Suprapubic skin (tissue), 4 donors: Measurements from ENCODE around the gene COL5A3. TPM values are rescaled to one million over a fixed set of nuclear protein-coding genes. Genes with fewer than 3 reads are reported as not detected.
"Not testable (repeated sequence)": the region's sequence is repeated elsewhere in the genome, so short reads cannot be mapped to it uniquely, and the experiment has no call there.

Experiments
- DNase-seq, 2 donors: peaks; one replicate each; pipeline ENCODE4 v3.0.0-alpha.2; 2019; ENCODE audit warnings: low spot score in 2 of 2
- H3K27ac ChIP-seq: fragments of 200-600 bp; sonication (generic); one replicate; pipeline ENCODE4 v1.5.1; 2019
- H3K27me3 ChIP-seq: fragments of 200-600 bp; sonication (generic); one replicate; pipeline ENCODE4 v1.5.1; 2019
- H3K36me3 ChIP-seq: fragments of 200-600 bp; sonication (generic); one replicate; pipeline ENCODE4 v1.5.1; 2019
- H3K4me1 ChIP-seq: fragments of 200-600 bp; sonication (generic); one replicate; pipeline ENCODE4 v1.5.1; 2019
- H3K4me3 ChIP-seq: fragments of 200-600 bp; sonication (generic); one replicate; pipeline ENCODE4 v1.5.1; 2019; ENCODE audit warnings: mild to moderate bottlenecking
- H3K9me3 ChIP-seq: fragments of 200-600 bp; sonication (generic); one replicate; pipeline ENCODE4 v1.5.1; 2019
- CTCF ChIP-seq, 2 donors: fragments of 200-600 bp in 1 of 2; fragments of 450-650 bp in 1 of 2; sonication (generic) in 1 of 2; IDR thresholded peaks; one replicate each; pipeline ENCODE4 v1.5.1; 2016 to 2019; ENCODE audit warnings: antibody characterized with exemption in 2 of 2, mild to moderate bottlenecking in 1 of 2, moderate library complexity in 1 of 2
- EP300 ChIP-seq: sonication (generic); formaldehyde crosslinking; IDR thresholded peaks from one replicate; pipeline ENCODE4 v1.6.1; 2017; ENCODE audit warnings: antibody characterized with exemption
- POLR2A ChIP-seq, 2 donors: fragments of 450-650 bp; IDR thresholded peaks; one replicate each; pipeline ENCODE4 v1.6.1; 2017; ENCODE audit warnings: antibody characterized with exemption in 2 of 2, mild to moderate bottlenecking in 2 of 2, moderate library complexity in 2 of 2
- POLR2AphosphoS5 ChIP-seq, 3 donors: sonication (generic); formaldehyde crosslinking; IDR thresholded peaks; one replicate each; pipeline ENCODE4 v1.6.1; 2017; ENCODE audit warnings: antibody characterized with exemption in 3 of 3
- WGBS: methylation state at CpG from one replicate; pipeline ENCODE4 v1.1.5; 2018; 5-methylcytosine and 5-hydroxymethylcytosine counted together
- total RNA-seq, 4 donors: library from RNA; depleted of rRNA; stranded (reverse); fragments of >200 nt; gene quantifications; one replicate each; pipeline ENCODE4 v1.1.0, GENCODE V29; 2016

COL5A3 gene
- total RNA-seq, 4 donors from 2014 or later: 13.4 to 30.6 (median 18.8) TPM

DNA sequence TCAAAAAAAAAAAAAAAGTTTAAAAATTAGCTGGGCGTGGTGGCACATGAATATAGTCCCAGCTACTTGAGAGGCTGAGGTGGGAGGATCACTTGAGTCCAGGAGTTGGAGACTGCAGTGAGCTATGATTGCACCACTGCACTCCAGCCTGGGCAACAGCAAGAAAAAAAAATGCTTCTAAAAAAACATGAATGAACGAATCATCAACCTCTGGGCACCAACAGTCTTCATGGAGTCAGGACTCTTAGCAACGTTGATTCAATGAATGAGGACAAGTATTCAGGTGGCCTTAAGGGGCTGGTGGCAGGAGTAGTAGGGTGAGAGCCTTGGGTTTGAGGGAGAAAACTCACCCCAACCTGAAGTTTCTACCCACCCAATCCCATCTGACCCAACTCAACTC lies 53.3 kb downstream of the COL5A3 start:
- TF ChIP-seq EP300 (no peak), POLR2A (IDR thresholded peaks at IDR 0.05) (no peak), POLR2AphosphoS5 (IDR thresholded peaks at IDR 0.05) (no peak), CTCF (IDR thresholded peaks at IDR 0.05) (no peak)
- Histone ChIP-seq H3K36me3 (peaks cover 5% of the 10 kb centered on the region), H3K4me1 (peaks cover 6% of the 10 kb centered on the region), H3K27me3 (no peaks in the 10 kb centered on the region), H3K27ac (no peak overlapping the region), H3K9me3 (no peaks in the 10 kb centered on the region), H3K4me3 (no peak overlapping the region)
- DNase-seq: no peak
- 52% methylated on average over 3 of the region's 3 CpGs for WGBS

GRCh38 chr19:9953802-9954542 lies 56.3 kb downstream of the COL5A3 start:
- H3K4me1 ChIP-seq: peaks cover 6% of the 10 kb centered on the region
- H3K27ac ChIP-seq: no peak overlapping the region
- H3K9me3 ChIP-seq: no peaks in the 10 kb centered on the region
- H3K27me3 ChIP-seq: no peaks in the 10 kb centered on the region
- 51% methylated on average over 18 of the region's 18 CpGs for WGBS
- no peak for TF ChIP-seq CTCF (IDR thresholded peaks at IDR 0.05)
- TF ChIP-seq POLR2AphosphoS5 (IDR thresholded peaks at IDR 0.05): no peak
- no peak for TF ChIP-seq POLR2A (IDR thresholded peaks at IDR 0.05)
- no peak for TF ChIP-seq EP300
- DNase-seq: no peak
- no peak overlapping the region for H3K4me3 ChIP-seq
- H3K36me3 ChIP-seq: no peaks in the 10 kb centered on the region

- peaks cover under 1% of the 10 kb centered on the region for H3K4me1 ChIP-seq
- DNase-seq: no peak
- H3K9me3 ChIP-seq: no peaks in the 10 kb centered on the region
- H3K36me3 ChIP-seq: no peaks in the 10 kb centered on the region
- no peak overlapping the region for H3K27ac ChIP-seq
- no peak overlapping the region for H3K4me3 ChIP-seq
- TF ChIP-seq EP300 (no peak), POLR2AphosphoS5 (IDR thresholded peaks at IDR 0.05) (no peak), CTCF (IDR thresholded peaks at IDR 0.05) (no peak), POLR2A (IDR thresholded peaks at IDR 0.05) (no peak)
- H3K27me3 ChIP-seq: no peaks in the 10 kb centered on the region
- WGBS: 79% methylated on average over 5 of the region's 5 CpGs
Measured at GRCh38 chr19:9952276-9952675, 58.0 kb downstream of the COL5A3 start.

- no peaks in the 10 kb centered on the region for H3K9me3 ChIP-seq
- H3K27ac ChIP-seq: no peak overlapping the region
- no peaks in the 10 kb centered on the region for H3K36me3 ChIP-seq
- H3K4me1 ChIP-seq: peaks cover 30% of the 10 kb centered on the region
- DNase-seq: no peak
- 72% methylated on average over 4 of the region's 4 CpGs for WGBS
- H3K4me3 ChIP-seq: no peak overlapping the region
- TF ChIP-seq EP300: no peak
- no peak for TF ChIP-seq POLR2AphosphoS5 (IDR thresholded peaks at IDR 0.05)
- no peak for TF ChIP-seq POLR2A (IDR thresholded peaks at IDR 0.05)
- TF ChIP-seq CTCF (IDR thresholded peaks at IDR 0.05): no peak
- H3K27me3 ChIP-seq: no peaks in the 10 kb centered on the region
Measured at GRCh38 chr19:9947441-9947840, 62.9 kb downstream of the COL5A3 start.

DNA sequence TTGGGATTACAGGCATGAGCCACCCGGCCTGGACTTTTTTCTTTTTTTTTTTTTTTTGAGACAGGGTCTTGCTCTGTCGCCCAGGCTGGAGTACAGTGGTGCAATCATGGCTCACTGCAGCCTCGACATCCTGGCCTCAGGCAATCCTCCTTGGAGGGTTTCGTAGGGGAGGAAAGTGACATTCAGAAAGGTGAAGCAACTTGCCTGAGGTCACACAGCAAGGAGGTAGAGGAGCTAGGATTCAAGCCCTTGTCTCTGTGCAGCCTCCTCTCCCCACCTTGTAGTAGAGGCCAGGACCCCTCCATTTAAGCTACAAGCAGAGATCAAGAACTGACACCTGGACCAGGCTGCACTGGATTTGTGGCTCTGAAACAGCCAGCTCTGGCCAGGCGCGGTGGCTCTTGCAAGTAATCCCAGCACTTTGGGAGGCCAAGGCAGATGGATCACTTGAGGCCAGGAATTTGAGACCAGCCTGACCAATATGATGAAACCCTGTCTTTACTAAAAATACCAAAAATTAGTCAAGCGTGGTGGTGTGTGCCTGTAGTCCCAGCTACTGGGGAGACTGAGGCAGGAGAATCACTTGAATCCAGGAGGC lies 63.7 kb downstream of the COL5A3 start:
- peaks cover 30% of the 10 kb centered on the region for H3K4me1 ChIP-seq
- not testable (repeated sequence) for H3K4me3 ChIP-seq, H3K27ac ChIP-seq, DNase-seq, H3K9me3 ChIP-seq, H3K36me3 ChIP-seq, H3K27me3 ChIP-seq
- 69% methylated on average over 7 of the region's 7 CpGs for WGBS
